Superior temporal gyrus (tissue), 1 donor: ENCODE measurements around the gene LRP5.

ENCODE experiments used
- DNase-seq: peaks from one replicate; pipeline ENCODE4 v3.0.0-alpha.2; 2016; ENCODE audit errors: extremely low spot score

LRP5 gene

DNA sequence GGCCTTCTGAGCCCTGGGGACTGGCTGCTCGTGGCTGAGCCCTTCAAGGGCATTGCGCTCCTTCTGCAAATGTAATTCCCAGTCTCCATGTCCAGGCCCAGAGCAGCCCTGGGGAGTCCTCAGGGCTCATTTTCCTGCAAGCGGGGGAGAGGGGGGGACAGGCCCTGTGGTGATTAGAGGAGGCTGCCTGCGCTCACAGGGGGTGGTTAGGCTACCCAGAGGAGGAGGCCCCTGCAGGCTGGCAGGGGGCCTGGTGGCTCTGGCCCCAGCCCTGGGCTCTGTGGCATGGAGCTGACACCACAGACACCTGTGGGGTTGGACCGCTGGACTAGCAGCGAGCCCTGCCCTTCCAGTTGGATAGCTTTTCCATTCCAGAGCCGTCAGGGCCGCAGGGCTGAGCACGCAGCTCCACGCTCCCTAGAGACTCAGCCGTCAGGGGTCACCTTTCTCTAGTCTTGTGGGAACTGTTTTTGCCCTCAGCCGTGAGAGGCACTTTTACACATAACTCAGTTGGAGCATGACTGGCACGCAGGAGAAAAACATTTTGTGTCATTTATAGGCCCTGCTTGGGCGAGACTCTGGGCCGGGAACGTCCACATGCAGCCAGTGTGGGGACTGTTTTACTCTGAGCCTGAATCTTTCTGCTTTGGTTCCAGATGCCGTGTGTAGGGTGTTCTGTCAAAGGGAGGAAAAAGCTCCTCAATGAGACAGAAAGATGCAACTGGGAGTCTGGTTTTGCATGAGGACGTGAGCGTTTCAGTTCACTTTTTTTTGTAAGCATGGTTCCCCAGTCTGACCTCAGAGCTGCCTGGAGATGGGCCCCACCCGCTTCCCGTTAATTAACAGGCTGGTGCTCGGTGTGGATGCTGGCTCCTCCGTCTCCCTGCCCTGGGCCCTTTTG lies 58.1 kb downstream of the LRP5 start:
- DNase-seq = peak; percentile 11

DNA sequence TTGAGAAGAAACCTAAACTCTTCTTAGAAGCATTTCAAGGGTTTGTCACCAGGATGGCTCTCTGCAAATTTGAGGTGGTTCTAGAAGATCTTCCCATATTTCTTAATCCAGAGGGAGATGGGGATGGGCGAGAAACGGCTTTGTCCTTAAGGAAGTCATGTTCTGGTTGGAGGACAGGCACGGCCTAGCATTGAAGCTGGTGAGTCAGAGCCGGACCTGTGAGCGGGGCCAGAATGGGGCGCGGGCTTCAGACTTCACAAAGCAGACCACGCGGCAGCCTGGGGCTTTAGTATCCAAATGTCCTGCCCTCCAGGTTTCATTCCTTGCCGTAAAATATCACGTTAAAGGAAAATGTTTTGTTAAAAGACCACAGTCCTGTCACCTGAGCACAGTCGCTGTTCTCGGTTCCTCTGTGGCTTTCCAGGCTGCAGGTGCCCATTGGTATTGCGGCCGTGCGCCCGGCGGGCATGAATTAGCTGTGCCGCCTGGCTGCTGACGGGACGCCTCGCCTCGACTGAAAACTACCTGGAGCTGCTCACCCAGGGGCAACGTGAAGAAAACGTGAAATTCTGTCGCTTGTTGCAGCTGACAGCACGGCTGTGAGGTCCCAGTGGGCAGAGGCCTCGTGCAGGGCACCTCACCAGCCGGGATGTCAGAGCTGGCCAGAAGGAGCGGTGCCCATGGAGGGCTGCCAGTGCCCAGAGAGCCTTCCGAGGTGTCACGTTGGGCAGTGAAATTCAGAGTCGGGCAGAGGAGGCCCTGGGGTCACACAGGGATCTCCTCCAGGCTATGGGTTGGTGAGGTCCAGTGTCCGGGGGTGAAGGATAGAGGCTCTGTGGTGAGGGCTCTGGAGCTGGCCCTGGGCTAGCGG lies 59.0 kb downstream of the LRP5 start:
- DNase-seq = no peak

DNA sequence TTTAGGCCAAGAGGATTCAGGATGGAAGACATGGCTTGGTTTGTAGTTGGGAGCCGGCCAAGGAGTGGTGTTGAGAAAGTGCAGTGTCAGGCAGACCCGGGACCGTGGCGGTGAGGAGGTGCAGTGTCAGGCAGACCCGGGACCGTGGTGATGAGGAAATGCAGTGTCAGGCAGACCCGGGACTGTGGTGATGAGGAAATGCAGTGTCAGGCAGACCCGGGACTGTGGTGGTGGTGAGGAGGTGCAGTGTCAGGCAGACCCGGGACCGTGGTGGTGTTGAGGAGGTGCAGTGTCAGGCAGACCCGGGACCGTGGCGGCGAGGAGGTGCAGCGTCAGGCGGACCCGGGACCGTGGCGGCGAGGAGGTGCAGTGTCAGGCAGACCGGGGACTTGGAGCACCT lies 59.7 kb downstream of the LRP5 start:
- no peak for DNase-seq

DNA sequence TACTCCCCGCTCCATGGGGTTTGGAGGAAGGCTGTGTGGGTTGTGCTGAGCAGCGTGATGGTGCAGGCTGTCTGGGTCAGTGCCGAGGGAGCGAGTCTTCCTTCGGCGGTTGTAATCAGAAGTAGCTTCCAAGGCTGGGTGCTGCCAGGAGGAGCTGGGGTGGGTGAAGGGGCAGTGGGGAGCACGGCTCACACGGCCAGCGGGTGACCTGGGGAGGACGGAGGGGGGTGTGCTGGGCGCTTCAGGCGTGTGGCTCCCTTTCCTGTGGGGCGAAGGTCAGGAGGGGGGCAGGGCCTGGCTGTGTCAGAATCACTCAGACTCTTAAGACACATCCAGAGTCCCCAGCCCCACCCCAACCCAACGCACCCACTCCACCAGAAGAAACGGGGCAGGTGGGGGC lies 60.2 kb downstream of the LRP5 start:
- no peak for DNase-seq

DNA sequence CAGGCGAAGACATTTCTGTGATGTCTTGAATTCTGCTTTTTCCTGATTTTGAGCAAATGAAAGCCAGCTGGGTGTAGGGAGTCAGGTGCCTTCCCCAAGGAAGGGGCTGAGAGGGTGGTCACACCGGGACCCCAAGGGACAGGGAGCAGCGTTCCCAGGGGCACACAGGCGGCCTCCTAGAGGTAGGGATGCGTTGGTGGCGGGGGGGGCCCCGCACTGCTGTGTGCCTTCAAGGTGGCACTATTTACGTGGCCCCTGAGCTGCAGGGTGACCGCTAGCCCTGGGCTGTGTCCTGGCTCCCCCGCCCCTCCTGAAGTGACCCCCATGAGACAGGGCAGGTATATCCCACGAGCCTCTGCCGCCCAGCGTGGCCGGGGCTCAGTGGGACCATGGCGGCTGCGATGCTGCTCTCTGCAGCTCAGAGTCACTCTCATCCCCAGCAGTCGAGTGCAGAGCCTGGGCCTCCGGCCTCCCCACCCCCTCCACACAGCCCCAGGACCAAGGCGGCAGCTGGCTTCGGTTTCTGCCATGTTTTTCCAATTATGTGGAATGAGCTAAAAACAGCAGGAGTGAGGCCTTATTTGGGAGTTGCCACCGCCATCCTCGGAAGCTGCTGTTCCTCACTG lies 60.9 kb downstream of the LRP5 start:
- peak; percentile 16 for DNase-seq

DNA sequence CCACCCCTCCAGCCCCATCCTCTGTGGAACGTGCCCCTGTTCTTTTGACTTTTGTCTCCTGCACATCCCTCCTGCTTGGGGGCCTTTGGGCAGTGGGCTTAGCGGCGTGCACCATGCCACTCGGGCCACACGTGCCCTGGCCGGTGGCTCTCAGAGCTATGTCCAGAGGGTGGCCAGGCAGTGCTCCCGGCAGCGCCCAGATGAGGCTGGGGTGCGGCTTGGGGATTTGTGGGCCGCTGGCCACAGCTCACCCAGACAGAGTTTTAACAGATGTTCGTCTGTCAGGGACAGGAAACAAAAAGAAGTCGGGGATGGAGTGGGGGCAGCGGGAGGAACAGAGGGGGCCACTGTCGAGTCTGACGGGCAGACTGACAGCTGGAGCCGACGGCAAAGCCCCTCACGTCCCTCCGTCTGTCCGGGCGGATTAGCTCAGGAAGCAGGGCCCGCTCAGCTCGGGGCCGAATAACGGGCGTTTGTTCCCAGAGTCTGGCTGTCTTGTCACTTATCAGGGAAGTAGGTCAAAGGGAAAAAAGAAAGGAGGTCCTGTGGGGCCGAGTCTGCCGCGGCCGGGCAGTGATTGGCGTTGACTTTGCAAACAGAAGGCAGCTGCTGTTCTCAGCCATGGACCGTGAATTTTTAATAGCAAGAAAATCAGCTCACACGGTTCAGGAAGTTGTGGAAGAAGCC lies 61.6 kb downstream of the LRP5 start:
- DNase-seq = peak; percentile 38

DNA sequence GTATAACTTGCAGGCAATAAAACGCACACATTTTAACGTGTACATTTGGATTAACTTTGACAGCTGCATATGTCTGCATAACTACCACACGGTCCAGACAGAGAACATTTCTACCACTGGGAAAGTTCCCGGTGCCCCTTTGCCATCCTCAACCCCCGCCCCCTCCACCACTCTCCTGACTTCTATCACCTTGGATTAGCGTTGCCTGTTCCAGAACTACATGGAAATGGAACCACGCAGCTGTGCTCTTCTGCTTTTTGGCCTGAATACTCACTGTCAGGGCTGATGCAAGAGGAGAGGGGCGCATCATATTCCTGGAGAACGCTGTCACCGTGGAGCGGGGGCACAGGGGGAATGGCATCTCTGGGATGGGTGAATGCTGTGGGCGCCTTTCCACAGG lies 62.1 kb downstream of the LRP5 start:
- DNase-seq = no peak

DNA sequence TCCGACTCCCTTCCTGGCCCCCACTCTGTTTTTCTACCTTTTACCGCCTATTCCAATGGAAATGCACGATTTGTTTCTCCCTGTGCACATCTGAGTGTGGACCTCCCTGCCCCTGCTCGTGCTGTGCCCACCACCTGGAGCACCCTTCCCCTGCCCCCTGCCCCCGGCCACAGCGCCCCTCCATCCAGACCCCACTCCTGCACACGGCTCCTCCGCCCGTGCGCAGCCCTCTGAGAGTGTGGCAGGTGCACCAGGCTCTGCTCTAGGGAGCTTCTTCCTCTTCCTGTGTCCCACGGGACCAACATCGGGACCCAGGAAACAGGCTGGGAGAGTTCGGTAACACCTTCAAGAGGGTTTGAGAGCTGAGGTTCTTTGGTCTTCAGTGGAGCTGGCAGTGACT lies 62.9 kb downstream of the LRP5 start:
- DNase-seq = no peak

DNA sequence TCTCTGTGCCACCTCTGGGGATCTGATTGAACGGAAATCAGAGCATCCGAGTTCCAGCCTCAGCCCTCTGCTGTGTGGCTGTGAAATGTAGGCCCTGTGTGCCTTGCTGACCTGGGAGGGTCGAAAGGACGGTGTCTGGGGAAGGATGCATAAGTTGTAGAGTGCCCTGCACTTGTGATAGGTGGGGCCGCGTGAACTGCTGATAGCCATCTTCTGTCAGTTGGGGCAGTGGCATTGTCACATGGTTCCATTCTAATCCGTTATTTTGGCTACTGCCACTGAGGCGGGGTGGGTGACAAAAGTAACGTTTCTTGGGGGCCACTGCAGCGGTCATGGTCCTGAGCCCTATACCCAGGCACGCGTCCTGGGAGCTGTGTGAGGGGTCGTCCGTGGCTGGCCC lies 63.4 kb downstream of the LRP5 start:
- DNase-seq = no peak

DNA sequence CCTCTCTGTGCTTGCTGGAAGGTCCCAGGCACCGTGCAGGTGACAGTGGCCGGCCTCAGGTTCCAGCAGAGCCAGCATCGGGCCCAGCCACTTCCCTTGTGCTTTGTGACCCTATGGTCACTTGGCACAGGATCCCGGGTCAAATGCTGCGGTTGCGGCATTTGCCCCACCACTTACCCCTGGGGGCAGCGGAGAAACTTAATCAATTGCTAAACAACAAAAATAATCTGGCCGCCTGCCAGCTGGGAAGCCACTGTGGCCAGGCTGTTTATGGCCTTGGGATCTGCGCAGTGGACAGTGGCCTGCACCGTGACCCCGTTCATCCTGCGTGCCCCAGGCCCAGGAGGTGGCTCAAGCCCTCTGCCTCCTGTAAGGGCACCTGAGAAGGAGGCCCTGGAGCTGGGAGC lies 65.0 kb downstream of the LRP5 start:
- DNase-seq = no peak

DNA sequence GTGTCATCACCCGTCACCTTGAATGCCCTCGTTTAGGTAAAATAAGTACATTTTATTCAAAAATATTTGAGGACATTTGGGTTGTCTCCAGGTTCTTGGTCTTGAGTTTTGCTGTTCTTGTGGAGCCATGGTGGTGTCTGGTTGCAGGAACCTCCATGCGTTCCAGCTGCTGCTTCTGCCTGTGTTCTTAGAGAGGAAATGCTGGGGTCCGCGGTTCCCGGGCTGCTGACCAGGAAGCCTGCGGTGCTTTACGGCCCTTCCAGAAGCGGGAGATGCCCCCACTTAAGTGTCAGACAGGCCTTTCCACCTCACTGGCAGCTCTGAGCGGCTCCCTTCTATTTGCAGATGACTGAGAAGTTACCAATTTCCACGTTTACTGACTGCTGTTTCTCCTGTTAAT lies 66.8 kb downstream of the LRP5 start:
- DNase-seq = no peak

DNA sequence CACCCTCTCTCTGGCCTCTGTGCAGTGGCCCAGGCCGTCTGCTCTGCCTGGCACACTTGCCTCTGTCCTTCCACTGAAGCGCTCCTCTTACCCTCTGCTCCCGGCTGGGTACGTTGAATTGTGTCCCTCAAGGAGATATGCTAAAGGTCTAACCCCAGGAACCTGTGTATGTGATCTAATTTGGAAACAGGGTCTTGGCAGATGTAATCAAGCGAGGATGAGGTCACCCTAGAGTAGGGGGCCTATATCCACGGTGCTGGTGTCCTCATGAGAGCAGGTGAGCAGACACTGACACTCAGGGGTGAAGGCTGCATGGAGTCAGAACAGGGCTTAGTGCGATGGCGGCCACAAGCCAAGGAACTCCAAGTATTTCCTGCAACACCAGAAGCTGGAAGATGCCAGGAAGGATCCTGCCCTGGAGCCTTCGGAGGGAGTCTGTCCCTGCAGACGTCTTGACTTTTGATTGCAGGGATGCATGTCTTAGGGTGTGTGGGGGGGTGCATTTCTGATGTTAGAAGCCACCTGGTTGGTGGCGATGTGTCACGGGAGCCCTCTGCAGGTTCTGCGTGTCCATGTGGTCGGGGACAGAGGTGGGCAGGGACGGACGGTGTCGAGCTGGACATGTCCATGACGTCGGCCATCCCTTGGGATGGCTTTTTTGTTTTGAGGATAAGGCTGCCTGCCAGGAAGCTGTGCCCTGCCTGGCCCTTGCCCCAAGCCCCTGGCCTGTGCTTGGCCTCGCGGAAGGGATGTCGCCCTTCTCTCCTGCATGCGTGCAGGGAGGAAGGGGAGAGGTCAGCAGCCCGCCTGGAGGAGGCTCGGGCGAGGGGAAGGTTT lies 68.6 kb downstream of the LRP5 start:
- DNase-seq = no peak

DNA sequence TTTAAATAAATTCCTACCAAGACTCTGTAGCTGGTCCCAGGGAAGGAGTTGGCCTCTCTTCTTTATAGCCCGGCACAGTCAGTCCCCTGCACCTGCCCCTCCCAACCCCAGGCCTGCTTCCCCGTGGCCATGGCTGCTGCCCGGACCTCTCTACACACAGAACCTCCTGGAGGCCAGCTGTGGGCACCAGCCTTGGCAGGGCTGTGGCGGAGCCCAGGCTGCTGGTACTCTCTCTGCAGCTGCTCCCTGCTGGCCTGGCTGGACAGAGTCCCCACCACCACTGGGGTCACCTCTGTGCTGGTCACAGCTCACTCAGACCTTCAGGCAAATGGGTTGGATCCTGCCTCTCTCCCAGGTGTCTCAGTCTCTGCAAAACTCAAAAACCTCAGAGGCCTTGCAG lies 69.3 kb downstream of the LRP5 start:
- DNase-seq = no peak

DNA sequence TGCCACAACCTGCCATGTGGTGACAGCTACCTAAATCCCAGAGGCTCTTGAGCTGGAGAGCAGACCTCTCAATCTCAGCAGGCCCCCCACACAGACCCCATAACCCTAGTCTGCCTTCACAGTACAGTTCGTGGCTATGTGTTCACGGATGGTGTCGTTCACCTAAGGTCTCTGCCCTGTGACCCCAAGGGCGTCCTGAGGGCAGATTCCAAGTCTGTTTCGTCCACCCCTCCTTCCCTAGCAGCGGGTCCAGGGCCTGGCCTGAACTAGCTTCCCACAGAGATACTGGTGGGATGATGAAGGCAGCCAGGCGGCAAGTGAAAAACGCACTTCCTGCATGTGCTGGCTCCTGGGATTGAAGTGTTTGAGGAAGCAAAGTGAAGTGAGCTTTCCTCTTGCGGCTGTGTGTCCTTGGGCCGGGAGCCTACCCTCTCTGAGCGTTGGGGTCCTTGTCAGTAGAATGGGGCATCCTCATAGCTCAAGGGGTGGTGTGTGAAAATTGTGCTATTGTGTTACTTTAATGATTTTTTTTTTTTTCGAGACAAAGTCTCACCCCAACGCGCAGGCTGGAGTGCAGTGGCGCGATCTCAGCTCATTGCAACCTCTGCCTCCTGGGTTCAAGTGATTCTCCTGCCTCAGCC lies 70.1 kb downstream of the LRP5 start:
- no peak for DNase-seq

DNA sequence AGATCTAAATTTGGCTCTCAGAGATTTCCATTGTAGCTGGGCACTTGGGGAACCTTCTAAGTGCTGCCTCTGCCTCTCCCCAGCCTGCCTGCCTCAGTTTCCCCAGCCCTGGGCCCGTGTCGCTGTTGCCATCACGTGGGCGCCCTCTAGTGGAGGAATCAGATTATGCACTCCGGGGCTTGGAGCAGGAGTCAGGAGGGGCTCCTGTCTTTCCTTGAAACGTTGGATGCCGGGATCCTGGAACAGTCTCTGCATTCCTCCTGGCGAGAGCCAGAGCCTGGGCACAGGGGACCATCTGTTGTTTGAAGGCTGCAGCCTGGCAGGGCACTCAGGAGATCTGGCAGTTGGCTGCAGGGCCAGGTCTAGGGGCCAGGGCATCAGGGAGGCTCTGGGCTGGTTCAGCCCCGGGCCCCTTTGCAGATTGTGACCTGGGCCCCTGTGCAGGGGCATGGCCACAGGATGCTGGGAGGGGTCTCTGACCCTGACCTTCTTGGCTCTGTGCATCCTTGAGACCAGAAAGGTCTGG lies 71.6 kb downstream of the LRP5 start:
- peak; percentile 63 for DNase-seq

DNA sequence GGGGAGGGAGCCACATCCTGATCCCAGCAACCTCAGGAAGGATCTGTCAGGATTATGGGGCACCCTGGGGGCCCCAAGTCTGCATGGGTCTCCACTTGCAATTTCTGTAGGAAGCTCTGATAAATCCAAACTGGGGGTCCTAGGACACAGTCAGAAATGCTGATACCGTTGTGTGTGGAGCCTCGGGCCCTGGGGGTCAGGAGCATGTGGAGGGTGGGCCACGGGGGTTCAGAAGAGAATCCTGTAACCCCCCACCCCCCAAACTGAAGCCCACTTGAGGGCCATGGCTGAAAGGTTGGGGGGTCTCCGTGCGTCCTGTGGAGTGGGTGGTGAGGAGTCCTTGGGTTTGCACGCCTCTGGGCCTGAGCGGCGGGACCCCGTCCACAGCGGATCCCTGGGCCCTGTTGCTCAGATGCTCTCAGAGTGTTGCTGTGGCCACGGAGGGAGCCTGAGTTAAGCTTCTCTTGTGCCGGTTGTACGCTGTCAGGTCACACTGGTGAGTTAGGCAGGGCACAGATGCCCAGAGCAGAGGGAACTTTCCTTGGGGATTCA lies 72.2 kb downstream of the LRP5 start:
- no peak for DNase-seq

DNA sequence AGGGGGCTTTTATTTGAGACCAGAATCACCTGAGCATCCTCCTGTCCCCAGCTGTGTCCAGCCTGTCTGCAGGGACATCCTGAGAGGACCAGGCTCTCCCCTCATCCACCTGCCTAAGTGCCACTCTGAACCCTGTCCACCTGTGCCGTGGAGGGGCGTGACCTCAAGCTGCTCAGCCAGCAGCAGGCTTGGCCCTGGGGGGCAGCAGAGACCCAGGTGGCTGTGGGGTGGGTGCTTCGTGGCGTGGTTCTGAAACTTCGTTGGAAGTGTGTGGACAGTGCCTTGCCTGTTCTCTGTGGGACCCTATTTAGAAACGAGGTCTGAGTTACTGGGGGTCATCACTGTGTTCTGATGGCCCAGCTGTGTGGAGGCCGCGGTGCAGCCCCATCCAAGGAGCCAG lies 72.7 kb downstream of the LRP5 start:
- no peak for DNase-seq

DNA sequence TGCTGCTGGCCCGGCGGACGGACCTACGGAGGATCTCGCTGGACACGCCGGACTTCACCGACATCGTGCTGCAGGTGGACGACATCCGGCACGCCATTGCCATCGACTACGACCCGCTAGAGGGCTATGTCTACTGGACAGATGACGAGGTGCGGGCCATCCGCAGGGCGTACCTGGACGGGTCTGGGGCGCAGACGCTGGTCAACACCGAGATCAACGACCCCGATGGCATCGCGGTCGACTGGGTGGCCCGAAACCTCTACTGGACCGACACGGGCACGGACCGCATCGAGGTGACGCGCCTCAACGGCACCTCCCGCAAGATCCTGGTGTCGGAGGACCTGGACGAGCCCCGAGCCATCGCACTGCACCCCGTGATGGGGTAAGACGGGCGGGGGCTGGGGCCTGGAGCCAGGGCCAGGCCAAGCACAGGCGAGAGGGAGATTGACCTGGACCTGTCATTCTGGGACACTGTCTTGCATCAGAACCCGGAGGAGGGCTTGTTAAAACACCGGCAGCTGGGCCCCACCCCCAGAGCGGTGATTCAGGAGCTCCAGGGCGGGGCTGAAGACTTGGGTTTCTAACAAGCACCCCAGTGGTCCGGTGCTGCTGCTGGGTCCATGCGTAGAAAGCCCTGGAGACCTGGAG lies 74.1 kb downstream of the LRP5 start:
- no peak for DNase-seq

DNA sequence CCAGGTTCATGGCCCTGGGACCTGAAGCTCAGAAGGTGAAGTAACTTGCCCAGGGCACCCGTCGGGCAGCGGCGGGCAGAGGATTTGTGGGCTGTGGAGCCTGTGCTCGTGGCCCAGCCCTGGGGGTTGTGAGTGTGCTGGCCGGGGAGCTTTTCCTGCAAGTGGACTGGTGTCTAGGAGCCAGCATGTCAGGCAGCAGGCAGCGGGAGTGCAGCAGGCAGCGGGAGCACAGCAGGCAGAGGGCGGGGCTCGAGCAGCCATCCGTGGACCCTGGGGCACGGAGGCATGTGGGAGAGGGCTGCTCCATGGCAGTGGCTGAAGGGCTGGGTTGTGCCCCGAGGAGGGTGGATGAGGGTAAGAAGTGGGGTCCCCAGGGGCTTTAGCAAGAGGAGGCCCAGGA lies 75.4 kb downstream of the LRP5 start:
- DNase-seq = no peak
